ENCODE measurements around the gene METRNL.

Gene METRNL

GRCh38 chr17:83109386-83109785 is 30.0 kb downstream of the METRNL start:
- intact Hi-C loops (cut with DNase I; ENCODE audit: low total_unique reads): no loop called here
- peak overlapping the region; percentile 88 to 94 for H3K27ac ChIP-seq
- no peak for DNase-seq
- no peaks in the 10 kb centered on the region for H3K27me3 ChIP-seq
- H3K4me3 ChIP-seq: peak overlapping the region in 1 of 2 donors; percentile 59
- TF ChIP-seq CTCF (IDR thresholded peaks at IDR 0.05): no peak
- no peaks in the 10 kb centered on the region for H3K36me3 ChIP-seq
- H3K4me1 ChIP-seq: peaks cover 0 to 58% (median 41%) of the 10 kb centered on the region in 4 donors
- no peaks in the 10 kb centered on the region for H3K9me3 ChIP-seq

- TF ChIP-seq CTCF (IDR thresholded peaks at IDR 0.05): no peak
- H3K36me3 ChIP-seq: no peaks in the 10 kb centered on the region
- H3K9me3 ChIP-seq: no peaks in the 10 kb centered on the region
- H3K4me1 ChIP-seq: peaks cover 0 to 52% (median 39%) of the 10 kb centered on the region in 4 donors
- no peaks in the 10 kb centered on the region for H3K27me3 ChIP-seq
- intact Hi-C loops (cut with DNase I; ENCODE audit: low total_unique reads): no loop called here
- H3K4me3 ChIP-seq: peak overlapping the region; percentile 53 to 59
- peak overlapping the region; percentile 88 to 94 for H3K27ac ChIP-seq
- DNase-seq: peak; percentile 97 to 98
Measured at GRCh38 chr17:83109793-83110645, 30.6 kb downstream of the METRNL start.

GRCh38 chr17:83110735-83111134 is 31.3 kb downstream of the METRNL start:
- intact Hi-C loops (cut with DNase I; ENCODE audit: low total_unique reads): no loop called here
- no peaks in the 10 kb centered on the region for H3K9me3 ChIP-seq
- H3K36me3 ChIP-seq: no peaks in the 10 kb centered on the region
- H3K4me3 ChIP-seq: peak overlapping the region; percentile 53 to 59
- H3K4me1 ChIP-seq: peaks cover 0 to 45% (median 32%) of the 10 kb centered on the region in 4 donors
- peak; percentile 64 to 77 for DNase-seq
- no peak for TF ChIP-seq CTCF (IDR thresholded peaks at IDR 0.05)
- H3K27me3 ChIP-seq: no peaks in the 10 kb centered on the region
- peak overlapping the region; percentile 88 to 94 for H3K27ac ChIP-seq

- Histone ChIP-seq H3K27me3 (no peaks in the 10 kb centered on the region), H3K9me3 (no peaks in the 10 kb centered on the region), H3K36me3 (no peaks in the 10 kb centered on the region), H3K4me1 (peaks cover 0 to 36% (median 24%) of the 10 kb centered on the region in 4 donors), H3K4me3 (no peak overlapping the region), H3K27ac (peak overlapping the region; percentile 88 to 94)
- no peak for TF ChIP-seq CTCF (IDR thresholded peaks at IDR 0.05)
- intact Hi-C loops (cut with DNase I; ENCODE audit: low total_unique reads): no loop called here
- DNase-seq: no peak
Measured at GRCh38 chr17:83111516-83112282, 32.3 kb downstream of the METRNL start.

GRCh38 chr17:83113381-83113780 is 34.0 kb downstream of the METRNL start:
- Histone ChIP-seq H3K27me3 (no peaks in the 10 kb centered on the region), H3K4me3 (no peak overlapping the region), H3K9me3 (no peaks in the 10 kb centered on the region), H3K4me1 (peaks cover 0 to 23% (median 18%) of the 10 kb centered on the region in 4 donors), H3K36me3 (no peaks in the 10 kb centered on the region), H3K27ac (no peak overlapping the region)
- TF ChIP-seq CTCF (IDR thresholded peaks at IDR 0.05): no peak
- intact Hi-C loops (cut with DNase I; ENCODE audit: low total_unique reads): no loop called here
- no peak for DNase-seq

All from tibial artery (tissue), 4 donors.